Measurements from ENCODE around the gene MTAP. TPM values are rescaled to one million over a fixed set of nuclear protein-coding genes. Genes with fewer than 3 reads are reported as not detected.

Gene MTAP
- total RNA-seq, 1 experiment from 2014 or later: 102 TPM

DNA sequence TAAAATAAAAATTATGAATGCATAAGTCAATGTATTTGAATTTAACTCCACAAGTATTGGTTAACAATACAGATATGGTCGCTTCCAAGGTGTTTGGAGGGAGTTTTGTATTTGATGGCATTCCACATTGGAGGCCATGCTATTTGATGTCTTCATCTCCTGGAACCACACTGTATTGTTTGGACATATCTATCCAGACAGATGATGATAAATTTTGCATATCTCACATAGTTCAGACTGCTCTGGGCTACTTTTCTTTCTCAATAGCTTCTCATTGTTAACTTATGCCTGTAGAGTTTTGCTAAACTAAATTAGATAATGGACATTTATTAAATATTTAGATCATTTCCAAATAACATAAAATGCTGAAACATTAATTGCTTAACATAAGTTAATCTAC lies 133.7 kb downstream of the MTAP start:
- Histone ChIP-seq H3K23me2 (ENCODE audit: insufficient read length, low read depth, low read length, poor library complexity, severe bottlenecking) (no peaks in the 10 kb centered on the region), H4K8ac (replicated peaks; ENCODE audit: insufficient read length, low read depth, low read length) (no peak overlapping the region), H3K18ac (ENCODE audit: insufficient read length, low read depth, low read length) (no peak overlapping the region), H2BK12ac (ENCODE audit: insufficient read length, low read depth, low read length) (no peak overlapping the region), H3K27ac (ENCODE audit: insufficient read length, low read depth, low read length) (no peak overlapping the region), H4K5ac (ENCODE audit: insufficient read length, low read depth, low read length) (no peak overlapping the region), H2BK15ac (ENCODE audit: low read depth, low read length) (no peak overlapping the region), H3T11ph (ENCODE audit: low read length) (no peak overlapping the region), H2AFZ (ENCODE audit: low read length) (no peak overlapping the region), H3K56ac (ENCODE audit: insufficient read length, low read depth, low read length) (no peak overlapping the region), H4K91ac (ENCODE audit: insufficient read length, low read depth, low read length) (no peak overlapping the region), H2AK5ac (ENCODE audit: insufficient read length, low read length) (no peak overlapping the region), H3K4ac (ENCODE audit: low read depth, low read length) (no peak overlapping the region), H2BK120ac (ENCODE audit: low read depth, low read length, poor library complexity, severe bottlenecking) (no peak overlapping the region), H3K79me1 (ENCODE audit: insufficient read depth, low read depth, low read length, poor library complexity, severe bottlenecking) (no peaks in the 10 kb centered on the region), H3K27me3 (ENCODE audit: insufficient read depth, low read length) (no peaks in the 10 kb centered on the region), H4K20me1 (ENCODE audit: control insufficient read depth, insufficient read depth, insufficient read length) (no peaks in the 10 kb centered on the region), H3K79me2 (ENCODE audit: insufficient read depth, low read length) (no peaks in the 10 kb centered on the region), H3K4me2 (ENCODE audit: insufficient read depth, insufficient read length, low read length) (no peak overlapping the region), H3K23ac (ENCODE audit: insufficient read length, low read depth, low read length) (no peak overlapping the region), H3K9me3 (ENCODE audit: control insufficient read depth, low read depth, low read length) (no peaks in the 10 kb centered on the region), H3K4me1 (ENCODE audit: insufficient read depth, low read length) (no peaks in the 10 kb centered on the region; the same call in 1 of the 2 replicates), H3K14ac (ENCODE audit: insufficient read depth, low read length) (no peak overlapping the region), H2BK20ac (ENCODE audit: low read depth, low read length, poor library complexity, severe bottlenecking) (no peak overlapping the region), H2BK5ac (ENCODE audit: insufficient read length, low read length) (no peak overlapping the region), H3K9ac (ENCODE audit: extremely low read depth, insufficient read length, low read length) (no peak overlapping the region)
- TF ChIP-seq, protein P1, sequence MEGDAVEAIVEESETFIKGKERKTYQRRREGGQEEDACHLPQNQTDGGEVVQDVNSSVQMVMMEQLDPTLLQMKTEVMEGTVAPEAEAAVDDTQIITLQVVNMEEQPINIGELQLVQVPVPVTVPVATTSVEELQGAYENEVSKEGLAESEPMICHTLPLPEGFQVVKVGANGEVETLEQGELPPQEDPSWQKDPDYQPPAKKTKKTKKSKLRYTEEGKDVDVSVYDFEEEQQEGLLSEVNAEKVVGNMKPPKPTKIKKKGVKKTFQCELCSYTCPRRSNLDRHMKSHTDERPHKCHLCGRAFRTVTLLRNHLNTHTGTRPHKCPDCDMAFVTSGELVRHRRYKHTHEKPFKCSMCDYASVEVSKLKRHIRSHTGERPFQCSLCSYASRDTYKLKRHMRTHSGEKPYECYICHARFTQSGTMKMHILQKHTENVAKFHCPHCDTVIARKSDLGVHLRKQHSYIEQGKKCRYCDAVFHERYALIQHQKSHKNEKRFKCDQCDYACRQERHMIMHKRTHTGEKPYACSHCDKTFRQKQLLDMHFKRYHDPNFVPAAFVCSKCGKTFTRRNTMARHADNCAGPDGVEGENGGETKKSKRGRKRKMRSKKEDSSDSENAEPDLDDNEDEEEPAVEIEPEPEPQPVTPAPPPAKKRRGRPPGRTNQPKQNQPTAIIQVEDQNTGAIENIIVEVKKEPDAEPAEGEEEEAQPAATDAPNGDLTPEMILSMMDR (conservative IDR thresholded peaks at IDR 0.05): no peak
- no peaks in the 10 kb centered on the region for H3K27me3 Mint-ChIP-seq (ENCODE audit: low read depth)
- H3K36me3 Mint-ChIP-seq (ENCODE audit: insufficient read depth in 1 of 3, low read depth in 3 of 3): peaks cover 8 to 10% (median 9%) of the 10 kb centered on the region in 3 experiments; a peak in 6 of 7 replicates
- no peak overlapping the region for H3K27ac Mint-ChIP-seq
- no peak overlapping the region for H3K4me3 Mint-ChIP-seq
- no CpG with 5 or more reads among the region's 1 CpG for WGBS (ENCODE audit: extremely low coverage, insufficient read length, low lambda C conversion rate)
- no peak for DNase-seq
- peaks cover 0 to 2% of the 10 kb centered on the region in 2 experiments; a peak in 2 of 5 replicates for H3K9me3 Mint-ChIP-seq
- H3K4me1 Mint-ChIP-seq: peaks cover 32 to 39% of the 10 kb centered on the region in 2 experiments

All from H9 (cell line).